Measurements from ENCODE around the gene SLC9A8.

Gene SLC9A8

GRCh38 chr20:49868964-49869363 is 56.3 kb downstream of the SLC9A8 start:
- Mint-ChIP-seq H3K27ac (no peak overlapping the region), H3K27me3 (ENCODE audit: low read depth, poor library complexity) (peaks cover 8% of the 10 kb centered on the region), H3K4me3 (no peak overlapping the region), H3K9me3 (no peaks in the 10 kb centered on the region), H3K36me3 (ENCODE audit: low read depth) (peaks cover 8% of the 10 kb centered on the region), H3K4me1 (peaks cover 30% of the 10 kb centered on the region)
- no peak for TF ChIP-seq CTCF (IDR thresholded peaks at IDR 0.05)
- DNase-seq, result no peak

- no peak for DNase-seq
- Mint-ChIP-seq H3K4me3 (no peak overlapping the region), H3K4me1 (peaks cover 27% of the 10 kb centered on the region), H3K36me3 (ENCODE audit: low read depth) (peaks cover 8% of the 10 kb centered on the region), H3K27me3 (ENCODE audit: low read depth, poor library complexity) (peaks cover 5% of the 10 kb centered on the region), H3K27ac (no peak overlapping the region), H3K9me3 (no peaks in the 10 kb centered on the region)
- TF ChIP-seq CTCF (IDR thresholded peaks at IDR 0.05), result no peak
These were observed 57.6 kb downstream of the SLC9A8 start for GRCh38 chr20:49870261-49870660.

GRCh38 chr20:49871391-49871948 is 58.8 kb downstream of the SLC9A8 start:
- Mint-ChIP-seq H3K4me3 (no peak overlapping the region), H3K4me1 (peaks cover 18% of the 10 kb centered on the region), H3K36me3 (ENCODE audit: low read depth) (peaks cover 9% of the 10 kb centered on the region), H3K27ac (no peak overlapping the region), H3K9me3 (no peaks in the 10 kb centered on the region), H3K27me3 (ENCODE audit: low read depth, poor library complexity) (peaks cover 5% of the 10 kb centered on the region)
- DNase-seq, result no peak
- no peak for TF ChIP-seq CTCF (IDR thresholded peaks at IDR 0.05)

GRCh38 chr20:49872056-49872455 is 59.4 kb downstream of the SLC9A8 start:
- TF ChIP-seq CTCF (IDR thresholded peaks at IDR 0.05), result no peak
- Mint-ChIP-seq H3K27me3 (ENCODE audit: low read depth, poor library complexity) (peaks cover 5% of the 10 kb centered on the region), H3K9me3 (no peaks in the 10 kb centered on the region), H3K27ac (no peak overlapping the region), H3K4me1 (peaks cover 18% of the 10 kb centered on the region), H3K4me3 (no peak overlapping the region), H3K36me3 (ENCODE audit: low read depth) (peaks cover 12% of the 10 kb centered on the region)
- DNase-seq, result no peak

- Mint-ChIP-seq H3K36me3 (ENCODE audit: low read depth) (peaks cover 26% of the 10 kb centered on the region), H3K9me3 (no peaks in the 10 kb centered on the region), H3K27me3 (ENCODE audit: low read depth, poor library complexity) (no peaks in the 10 kb centered on the region), H3K4me1 (no peaks in the 10 kb centered on the region), H3K4me3 (no peak overlapping the region), H3K27ac (no peak overlapping the region)
- no peak for TF ChIP-seq CTCF (IDR thresholded peaks at IDR 0.05)
- no peak for DNase-seq
These were observed 62.1 kb downstream of the SLC9A8 start for GRCh38 chr20:49874696-49875095.

GRCh38 chr20:49877386-49877921 is 64.8 kb downstream of the SLC9A8 start:
- no peak overlapping the region for H3K4me3 Mint-ChIP-seq
- peaks cover 30% of the 10 kb centered on the region for H3K36me3 Mint-ChIP-seq (ENCODE audit: low read depth)
- TF ChIP-seq CTCF (IDR thresholded peaks at IDR 0.05), result no peak
- H3K27ac Mint-ChIP-seq, result no peak overlapping the region
- no peaks in the 10 kb centered on the region for H3K27me3 Mint-ChIP-seq (ENCODE audit: low read depth, poor library complexity)
- DNase-seq, result no peak
- H3K9me3 Mint-ChIP-seq, result no peaks in the 10 kb centered on the region
- peaks cover 9% of the 10 kb centered on the region for H3K4me1 Mint-ChIP-seq

All from nephron progenitor cell (in vitro differentiated cells).